HCT116 (cell line): ENCODE data around the gene BCDIN3D. TPM values are rescaled to one million over a fixed set of nuclear protein-coding genes. Genes with fewer than 3 reads are reported as not detected.

Experiments
- ATAC-seq: fragments of 200-7000 bp; cut with Tn5 transposase; 2 replicates; pipeline ENCODE4 v1.9.1; 2020; ENCODE audit warnings: mild to moderate bottlenecking, moderate library complexity
- BruUV-seq: library from RNA; stranded (reverse); fragments of 400-500 nt; replicated peaks from 2 replicates; lab custom pipeline; 2021; lab: Mats Ljungman, UMichigan
- CTCF ChIA-PET: fragments of 300-600 bp; sonication (Branson Sonifier 250); formaldehyde crosslinking; loops from one replicate; lab custom pipeline; 2021; ENCODE audit warnings: antibody characterized with exemption; lab: Charles Lee
- POLR2A ChIA-PET: fragments of 300-600, 350-600 bp; sonication (Branson Sonifier 250); formaldehyde crosslinking; loops from one replicate; lab custom pipeline; 2021; ENCODE audit warnings: antibody characterized with exemption; lab: Charles Lee
- RAD21 ChIA-PET, 2 experiments: fragments of 300-600 bp; sonication (Branson Sonifier 250); formaldehyde crosslinking; loops; one replicate each; lab custom pipeline; 2023; ENCODE audit warnings: low total read pairs in 2 of 2; ENCODE audit not compliant: uncharacterized antibody in 2 of 2, unreplicated experiment in 2 of 2, low non-redundant PET in 1 of 2; lab: Charles Lee
- DNase-seq: peaks from one replicate; pipeline ENCODE4 v3.0.0-alpha.2; 2010; ENCODE audit warnings: low read depth, low spot score
- H2AFZ ChIP-seq: fragments of 200-600 bp; shearing (Covaris generic), sonication (generic); 2 replicates; pipeline ENCODE4 v1.6.1; 2017; ENCODE audit warnings: low read depth, mixed run types, mixed read lengths, antibody characterized with exemption, low read length; ENCODE audit not compliant: poor library complexity, severe bottlenecking
- H3K27ac ChIP-seq: 2 replicates; pipeline ENCODE4 v1.5.1; 2012; ENCODE audit warnings: low read depth, low read length
- H3K27me3 ChIP-seq: fragments of 200-600 bp; sonication (generic); 2 replicates; pipeline ENCODE4 v1.6.1; 2016; ENCODE audit warnings: mixed run types, low read length, mixed read lengths; ENCODE audit not compliant: insufficient read depth
- H3K36me3 ChIP-seq, 2 experiments: fragments of 200-500 bp in 1 of 2; fragments of 200-600 bp in 1 of 2; sonication (Bioruptor generic) in 1 of 2; sonication (generic) in 1 of 2; 2 replicates each; pipeline versions ENCODE4 v1.5.1 to v1.6.1; 2014 to 2016; ENCODE audit warnings: low read length in 2 of 2, inconsistent platforms in 1 of 2, mixed read lengths in 1 of 2, mixed run types in 1 of 2; ENCODE audit not compliant: insufficient read depth in 2 of 2, control insufficient read depth in 1 of 2
- H3K4me1 ChIP-seq, 2 experiments: fragments of 200-600 bp in 1 of 2; sonication (generic) in 1 of 2; 2 replicates each; pipeline versions ENCODE4 v1.5.1 to v1.6.1; 2012 to 2017; ENCODE audit warnings: low read length in 2 of 2, inconsistent platforms in 1 of 2, mild to moderate bottlenecking in 1 of 2, mixed read lengths in 1 of 2, mixed run types in 1 of 2, moderate library complexity in 1 of 2; ENCODE audit not compliant: insufficient read depth in 2 of 2, control insufficient read depth in 1 of 2
- H3K4me2 ChIP-seq: fragments of 200-600 bp; sonication (generic); 2 replicates; pipeline ENCODE4 v1.6.1; 2017; ENCODE audit warnings: mixed run types, low read length, mixed read lengths
- H3K4me3 ChIP-seq, 2 experiments: fragments of 200-600 bp in 1 of 2; sonication (generic) in 1 of 2; replicated peaks in 1 of 2; 2 replicates each; pipeline ENCODE4 v1.5.1; 2011 to 2016; ENCODE audit warnings: low read length in 2 of 2, control low read depth in 1 of 2, low read depth in 1 of 2, mild to moderate bottlenecking in 1 of 2, mixed read lengths in 1 of 2, mixed run types in 1 of 2
- H3K79me2 ChIP-seq: fragments of 200-600 bp; sonication (generic); 2 replicates; pipeline ENCODE4 v1.6.1; 2017; ENCODE audit warnings: mild to moderate bottlenecking, mixed run types, low read length, moderate library complexity, mixed read lengths; ENCODE audit not compliant: insufficient read depth
- H3K9ac ChIP-seq: fragments of 200-600 bp; sonication (generic); 2 replicates; pipeline ENCODE4 v1.6.1; 2016; ENCODE audit warnings: low read length, mixed read lengths
- H3K9me2 ChIP-seq: fragments of 200-600 bp; sonication (generic), shearing (Covaris generic); 2 replicates; pipeline ENCODE4 v1.6.1; 2017; ENCODE audit warnings: mixed run types, mild to moderate bottlenecking, moderate library complexity; ENCODE audit not compliant: insufficient read depth
- H3K9me3 ChIP-seq, 2 experiments: fragments of 200-500 bp in 1 of 2; fragments of 200-600 bp in 1 of 2; sonication (Bioruptor generic) in 1 of 2; sonication (generic) in 1 of 2; 2 replicates each; pipeline ENCODE4 v1.6.1; 2014 to 2017; ENCODE audit warnings: low read length in 2 of 2, mixed read lengths in 2 of 2, inconsistent platforms in 1 of 2, low read depth in 1 of 2, mild to moderate bottlenecking in 1 of 2, mixed run types in 1 of 2, moderate library complexity in 1 of 2; ENCODE audit not compliant: control insufficient read depth in 1 of 2, insufficient read depth in 1 of 2
- H4K20me1 ChIP-seq: fragments of 200-600 bp; sonication (generic), shearing (Covaris generic); 2 replicates; pipeline ENCODE4 v1.6.1; 2017; ENCODE audit warnings: mixed run types, mild to moderate bottlenecking, moderate library complexity; ENCODE audit not compliant: insufficient read depth
- ATF3 ChIP-seq: IDR thresholded peaks from 2 replicates; pipeline ENCODE4 v1.6.1; 2012
- CTCF ChIP-seq, 3 experiments: fragments of 200-600 bp in 1 of 3; sonication (generic) in 1 of 3; IDR thresholded peaks in 2 of 3; conservative IDR thresholded peaks in 1 of 3; 2 replicates each; pipeline ENCODE4 v1.5.1; 2012 to 2017; ENCODE audit warnings: low read depth in 2 of 3, low read length in 2 of 3, antibody characterized with exemption in 1 of 3, borderline replicate concordance in 1 of 3, control low read depth in 1 of 3, mild to moderate bottlenecking in 1 of 3, mixed read lengths in 1 of 3, mixed run types in 1 of 3, moderate library complexity in 1 of 3; ENCODE audit not compliant: insufficient read depth in 1 of 3
- ELF1 ChIP-seq: IDR thresholded peaks from 2 replicates; pipeline ENCODE4 v1.6.1; 2012; ENCODE audit warnings: low read depth, borderline replicate concordance
- EZH2phosphoT487 ChIP-seq: fragments of 200-600 bp; IDR thresholded peaks from 2 replicates; pipeline ENCODE4 v1.6.1; 2018; ENCODE audit warnings: antibody characterized with exemption, borderline replicate concordance
- MAX ChIP-seq: IDR thresholded peaks from 2 replicates; pipeline ENCODE4 v1.6.1; 2012
- POLR2A ChIP-seq: IDR thresholded peaks from 2 replicates; pipeline ENCODE4 v1.7.0; 2011; ENCODE audit warnings: borderline replicate concordance; ENCODE audit not compliant: insufficient read depth, insufficient read length; ENCODE audit errors: extremely low read depth
- REST ChIP-seq: IDR thresholded peaks from 2 replicates; pipeline ENCODE4 v1.6.1; 2012; ENCODE audit warnings: low read depth
- TCF7L2 ChIP-seq: IDR thresholded peaks from 2 replicates; pipeline ENCODE4 v1.7.0; 2011; ENCODE audit warnings: borderline replicate concordance, inconsistent platforms; ENCODE audit not compliant: insufficient read depth, insufficient read length; ENCODE audit errors: extremely low read depth
- ZFX ChIP-seq: fragments of 450-650 bp; IDR thresholded peaks from 2 replicates; pipeline ENCODE4 v1.6.1; 2017
- ZNF274 ChIP-seq: fragments of 200-500 bp; sonication (Bioruptor generic); IDR thresholded peaks from 2 replicates; pipeline ENCODE4 v1.6.1; 2014; ENCODE audit warnings: mild to moderate bottlenecking, low read depth, low read length, inconsistent platforms
- intact Hi-C: fragments of 100-400 bp; cut with micrococcal nuclease; formaldehyde crosslinking; loops from 2 replicates; pipeline ENCODE4 v1.10.0; 2022
- total RNA-seq: library from RNA; stranded (reverse); gene quantifications from one replicate; pipeline ENCODE4 v1.2.1, GENCODE V29; 2021; ENCODE audit not compliant: unreplicated experiment

Gene BCDIN3D
- total RNA-seq, 1 experiment from 2014 or later, result 5.7 TPM

GRCh38 chr12:49878021-49878420 is 35.1 kb upstream of the BCDIN3D start:
- Histone ChIP-seq H3K27ac (no peak overlapping the region), H3K4me2 (no peak overlapping the region), H2AFZ (no peak overlapping the region), H3K36me3 (no peaks in the 10 kb centered on the region), H4K20me1 (no peaks in the 10 kb centered on the region), H3K9me3 (peaks cover 0 to 10% of the 10 kb centered on the region in 2 experiments; a peak in 1 of 4 replicates), H3K79me2 (no peaks in the 10 kb centered on the region), H3K4me3 (no peak overlapping the region), H3K9ac (no peak overlapping the region), H3K27me3 (no peaks in the 10 kb centered on the region), H3K9me2 (no peaks in the 10 kb centered on the region), H3K4me1 (no peaks in the 10 kb centered on the region)
- intact Hi-C loops, result no loop called here
- no TSS peak for BruUV-seq
- ATAC-seq, result no peak
- RAD21 ChIA-PET, result no interaction called here
- POLR2A ChIA-PET, result no interaction called here
- no peak for TF ChIP-seq REST
- DNase-seq, result no peak
- CTCF ChIA-PET, result no interaction called here

GRCh38 chr12:49877066-49877465 is 34.2 kb upstream of the BCDIN3D start:
- H3K27ac ChIP-seq, result no peak overlapping the region
- no peak overlapping the region for H2AFZ ChIP-seq
- POLR2A ChIA-PET, result no interaction called here
- RAD21 ChIA-PET, result no interaction called here
- CTCF ChIA-PET, result no interaction called here
- H3K4me3 ChIP-seq, result no peak overlapping the region
- DNase-seq (no peak), ATAC-seq (no peak)
- H3K27me3 ChIP-seq, result no peaks in the 10 kb centered on the region
- H3K36me3 ChIP-seq, result no peaks in the 10 kb centered on the region
- TF ChIP-seq ATF3, result no peak
- no peak for TF ChIP-seq ELF1
- TF ChIP-seq POLR2A, result no peak
- no peak for TF ChIP-seq MAX
- no peak for TF ChIP-seq EZH2phosphoT487
- no peak for TF ChIP-seq ZNF274
- no peak for TF ChIP-seq TCF7L2
- TF ChIP-seq CTCF (IDR thresholded peaks at IDR 0.05 in 2 of 3, conservative IDR thresholded peaks at IDR 0.05 in 1 of 3; ENCODE audit: borderline replicate concordance in 1 of 3, insufficient read depth in 1 of 3, low read depth in 2 of 3, low read length in 2 of 3), result no peak
- no peak for TF ChIP-seq ZFX
- no peaks in the 10 kb centered on the region for H3K4me1 ChIP-seq
- H4K20me1 ChIP-seq, result no peaks in the 10 kb centered on the region
- H3K4me2 ChIP-seq, result no peak overlapping the region
- no peaks in the 10 kb centered on the region for H3K79me2 ChIP-seq
- H3K9ac ChIP-seq, result no peak overlapping the region
- intact Hi-C loops, result no loop called here
- no peaks in the 10 kb centered on the region for H3K9me2 ChIP-seq
- BruUV-seq, result no TSS peak
- peaks cover 0 to 10% of the 10 kb centered on the region in 2 experiments; a peak in 1 of 4 replicates for H3K9me3 ChIP-seq
